ENCODE results near the gene SYTL3. TPM values are rescaled to one million over a fixed set of nuclear protein-coding genes. Genes with fewer than 3 reads are reported as not detected.
"Not testable (repeated sequence)": the region's sequence is repeated elsewhere in the genome, so short reads cannot be mapped to it uniquely, and the experiment has no call there.

The SYTL3 gene
- total RNA-seq, 2 experiments from 2014 or later, result 25.8 to 26.9 TPM

- Mint-ChIP-seq H3K4me3 (no peak overlapping the region), H3K4me1 (no peaks in the 10 kb centered on the region), H3K27me3 (no peaks in the 10 kb centered on the region), H3K27ac (no peak overlapping the region), H3K36me3 (ENCODE audit: low read depth) (peaks cover 65% of the 10 kb centered on the region), H3K9me3 (peaks cover 2% of the 10 kb centered on the region)
- ChIA-PET POLR2A (interaction anchor here (0.6 kb wide), 1 partner anchor 145 kb away, joined by 3 read pairs; no protein-coding TSS in a partner anchor), CTCF (interaction anchor here (1.8 kb wide), 2 partner anchors 10 to 390 kb away, joined by 4 read pairs; no protein-coding TSS in a partner anchor)
- no peak for DNase-seq
These were observed 38.8 kb upstream of the SYTL3 start for GRCh38 chr6:158611039-158611438.

- CTCF ChIA-PET, result interaction anchor here (0.5 to 1.8 kb wide), 3 partner anchors 9 to 390 kb away, joined by 3 to 4 read pairs (median 4); no protein-coding TSS in a partner anchor
- POLR2A ChIA-PET, result no interaction called here
- Mint-ChIP-seq H3K27ac (no peak overlapping the region), H3K4me3 (no peak overlapping the region), H3K4me1 (no peaks in the 10 kb centered on the region), H3K27me3 (no peaks in the 10 kb centered on the region), H3K9me3 (peaks cover 2% of the 10 kb centered on the region), H3K36me3 (ENCODE audit: low read depth) (peaks cover 72% of the 10 kb centered on the region)
- no peak for DNase-seq
These were observed 38.1 kb upstream of the SYTL3 start for GRCh38 chr6:158611541-158612370.

GRCh38 chr6:158614606-158615005 is 35.2 kb upstream of the SYTL3 start:
- DNase-seq, CTCF ChIA-PET, H3K27me3 Mint-ChIP-seq, H3K9me3 Mint-ChIP-seq, H3K4me1 Mint-ChIP-seq, POLR2A ChIA-PET, H3K27ac Mint-ChIP-seq, H3K4me3 Mint-ChIP-seq: not testable (repeated sequence)
- peaks cover 81% of the 10 kb centered on the region for H3K36me3 Mint-ChIP-seq (ENCODE audit: low read depth)

- DNase-seq, H3K9me3 Mint-ChIP-seq, H3K4me1 Mint-ChIP-seq, POLR2A ChIA-PET, H3K27me3 Mint-ChIP-seq, H3K27ac Mint-ChIP-seq, H3K4me3 Mint-ChIP-seq: not testable (repeated sequence)
- CTCF ChIA-PET, result interaction anchor here (1.3 kb wide), 1 partner anchor 19 kb away, joined by 3 read pairs; no protein-coding TSS in a partner anchor
- peaks cover 75% of the 10 kb centered on the region for H3K36me3 Mint-ChIP-seq (ENCODE audit: low read depth)
These were observed 31.6 kb upstream of the SYTL3 start for GRCh38 chr6:158618289-158618688.

- ChIA-PET CTCF (interaction anchor here (0.9 to 1.4 kb wide), 2 partner anchors 10 to 21 kb away, joined by 3 to 4 read pairs; no protein-coding TSS in a partner anchor), POLR2A (no interaction called here)
These were observed 29.7 kb upstream of the SYTL3 start for GRCh38 chr6:158619922-158620801.

GRCh38 chr6:158620963-158621693 is 28.7 kb upstream of the SYTL3 start:
- ChIA-PET CTCF (interaction anchor here (0.8 to 1.4 kb wide), 4 partner anchors 10 to 70 kb away, joined by 3 to 4 read pairs (median 4); no protein-coding TSS in a partner anchor), POLR2A (no interaction called here)
- H3K27me3 Mint-ChIP-seq, result no peaks in the 10 kb centered on the region
- H3K4me1 Mint-ChIP-seq, result peaks cover 1% of the 10 kb centered on the region
- no peak overlapping the region for H3K4me3 Mint-ChIP-seq
- peaks cover 63% of the 10 kb centered on the region for H3K36me3 Mint-ChIP-seq (ENCODE audit: low read depth)
- no peak overlapping the region for H3K27ac Mint-ChIP-seq
- no peak for DNase-seq
- H3K9me3 Mint-ChIP-seq, result no peaks in the 10 kb centered on the region

More at GRCh38 chr6:158619922-158620801, 29.7 kb upstream of the SYTL3 start:
- Mint-ChIP-seq H3K27me3 (no peaks in the 10 kb centered on the region), H3K36me3 (ENCODE audit: low read depth) (peaks cover 66% of the 10 kb centered on the region), H3K4me3 (no peak overlapping the region), H3K27ac (peak overlapping the region; percentile 60), H3K4me1 (peaks cover 1% of the 10 kb centered on the region), H3K9me3 (no peaks in the 10 kb centered on the region)
- no peak for DNase-seq

- peaks cover 63% of the 10 kb centered on the region for H3K36me3 Mint-ChIP-seq (ENCODE audit: low read depth)
- peak overlapping the region; percentile 73 for H3K27ac Mint-ChIP-seq
- H3K27me3 Mint-ChIP-seq, result no peaks in the 10 kb centered on the region
- no peaks in the 10 kb centered on the region for H3K9me3 Mint-ChIP-seq
- DNase-seq, result no peak
- H3K4me3 Mint-ChIP-seq, result no peak overlapping the region
- ChIA-PET POLR2A (no interaction called here), CTCF (interaction anchor here (0.8 to 1.4 kb wide), 3 partner anchors 9 to 69 kb away, joined by 3 to 4 read pairs (median 4); no protein-coding TSS in a partner anchor)
- peaks cover 1% of the 10 kb centered on the region for H3K4me1 Mint-ChIP-seq
These were observed 27.9 kb upstream of the SYTL3 start for GRCh38 chr6:158621694-158622544.

- POLR2A ChIA-PET, result no interaction called here
- Mint-ChIP-seq H3K27me3 (no peaks in the 10 kb centered on the region), H3K9me3 (no peaks in the 10 kb centered on the region), H3K4me3 (no peak overlapping the region), H3K4me1 (peaks cover 3% of the 10 kb centered on the region), H3K27ac (no peak overlapping the region), H3K36me3 (ENCODE audit: low read depth) (peaks cover 63% of the 10 kb centered on the region)
- CTCF ChIA-PET, result no interaction called here
- DNase-seq, result no peak
These were observed 27.2 kb upstream of the SYTL3 start for GRCh38 chr6:158622545-158623190.

- POLR2A ChIA-PET, result no interaction called here
- no peak for DNase-seq
- Mint-ChIP-seq H3K4me1 (peaks cover 18% of the 10 kb centered on the region), H3K27me3 (no peaks in the 10 kb centered on the region), H3K9me3 (no peaks in the 10 kb centered on the region), H3K4me3 (no peak overlapping the region), H3K27ac (no peak overlapping the region), H3K36me3 (ENCODE audit: low read depth) (peaks cover 61% of the 10 kb centered on the region)
- CTCF ChIA-PET, result no interaction called here
These were observed 24.9 kb upstream of the SYTL3 start for GRCh38 chr6:158624684-158625682.

GRCh38 chr6:158625881-158626305 is 24.0 kb upstream of the SYTL3 start:
- no peak overlapping the region for H3K4me3 Mint-ChIP-seq
- CTCF ChIA-PET, result no interaction called here
- no peak overlapping the region for H3K27ac Mint-ChIP-seq
- DNase-seq, result no peak
- H3K9me3 Mint-ChIP-seq, result no peaks in the 10 kb centered on the region
- peaks cover 24% of the 10 kb centered on the region for H3K4me1 Mint-ChIP-seq
- POLR2A ChIA-PET, result no interaction called here
- H3K36me3 Mint-ChIP-seq (ENCODE audit: low read depth), result peaks cover 55% of the 10 kb centered on the region
- H3K27me3 Mint-ChIP-seq, result no peaks in the 10 kb centered on the region

All from activated CD4-positive, alpha-beta T cell treated with anti-CD3 and anti-CD28 coated beads, Interleukin-2, amount 10 ng/mL, durations not matched to agents 7 days and 5 days (primary cell).